Progenitor cell of endocrine pancreas (in vitro differentiated cells): Measurements from ENCODE around the gene ABCA4. TPM values are rescaled to one million over a fixed set of nuclear protein-coding genes. Genes with fewer than 3 reads are reported as not detected.

ENCODE experiments used
- DNase-seq: peaks from one replicate; pipeline ENCODE4 v3.0.0; 2021; ENCODE audit warnings: low spot score; ENCODE audit not compliant: unreplicated experiment
- H3K27ac Mint-ChIP-seq: 2 replicates; pipeline ENCODE4 v1.8.0; 2021; ENCODE audit warnings: mild to moderate bottlenecking, moderate library complexity, mixed read lengths
- H3K27me3 Mint-ChIP-seq: 2 replicates; pipeline ENCODE4 v1.8.0; 2021; ENCODE audit warnings: mixed read lengths
- H3K36me3 Mint-ChIP-seq: 2 replicates; pipeline ENCODE4 v1.8.0; 2022; ENCODE audit warnings: mixed read lengths; ENCODE audit not compliant: insufficient read depth
- H3K4me1 Mint-ChIP-seq: 2 replicates; pipeline ENCODE4 v1.8.0; 2021; ENCODE audit warnings: low read depth, mixed read lengths
- H3K4me3 Mint-ChIP-seq: 2 replicates; pipeline ENCODE4 v1.8.0; 2021; ENCODE audit warnings: low read depth, mild to moderate bottlenecking, moderate library complexity, mixed read lengths
- H3K9me3 Mint-ChIP-seq: 2 replicates; pipeline ENCODE4 v1.8.0; 2021; ENCODE audit warnings: low read depth, mixed read lengths
- CTCF ChIP-seq: fragments of 200-600 bp; sonication (generic); IDR thresholded peaks from one replicate; pipeline ENCODE4 v1.5.0; 2021; ENCODE audit warnings: antibody characterized with exemption, mild to moderate bottlenecking; ENCODE audit not compliant: unreplicated experiment
- total RNA-seq: library from RNA; stranded (reverse); gene quantifications from 2 replicates; pipeline ENCODE4 v1.2.1, GENCODE V29; 2021

ABCA4 gene
- total RNA-seq, 1 donor from 2014 or later, result 0.86 TPM

GRCh38 chr1:94130851-94131595 is 10.1 kb upstream of the ABCA4 start:
- Mint-ChIP-seq H3K36me3 (no peaks in the 10 kb centered on the region), H3K27me3 (no peaks in the 10 kb centered on the region), H3K9me3 (peaks cover 9% of the 10 kb centered on the region), H3K4me3 (no peak overlapping the region), H3K27ac (peak overlapping the region; percentile 37), H3K4me1 (peaks cover 16% of the 10 kb centered on the region)
- DNase-seq, result no peak
- TF ChIP-seq CTCF, result no peak

- Mint-ChIP-seq H3K36me3 (no peaks in the 10 kb centered on the region), H3K27ac (no peak overlapping the region), H3K4me1 (peaks cover 21% of the 10 kb centered on the region), H3K4me3 (no peak overlapping the region), H3K27me3 (no peaks in the 10 kb centered on the region), H3K9me3 (no peaks in the 10 kb centered on the region)
- DNase-seq, result no peak
- TF ChIP-seq CTCF, result no peak
Measured at GRCh38 chr1:94126651-94127050, 5.7 kb upstream of the ABCA4 start.

GRCh38 chr1:94125551-94126514 is 4.9 kb upstream of the ABCA4 start:
- Mint-ChIP-seq H3K27me3 (no peaks in the 10 kb centered on the region), H3K36me3 (no peaks in the 10 kb centered on the region), H3K9me3 (no peaks in the 10 kb centered on the region), H3K4me1 (peaks cover 20% of the 10 kb centered on the region), H3K4me3 (no peak overlapping the region), H3K27ac (peak overlapping the region; percentile 83)
- TF ChIP-seq CTCF, result no peak
- no peak for DNase-seq

GRCh38 chr1:94124538-94124937 is 3.6 kb upstream of the ABCA4 start:
- H3K36me3 Mint-ChIP-seq, result no peaks in the 10 kb centered on the region

More at GRCh38 chr1:94124538-94124937, 3.6 kb upstream of the ABCA4 start:
- H3K9me3 Mint-ChIP-seq, result no peaks in the 10 kb centered on the region
- TF ChIP-seq CTCF, result no peak
- H3K27me3 Mint-ChIP-seq, result no peaks in the 10 kb centered on the region
- H3K4me3 Mint-ChIP-seq, result no peak overlapping the region
- H3K4me1 Mint-ChIP-seq, result peaks cover 28% of the 10 kb centered on the region
- H3K27ac Mint-ChIP-seq, result no peak overlapping the region
- no peak for DNase-seq
